Tibial artery (tissue), 4 donors: Measurements from ENCODE around the gene AKAP5.

Experiments used
- DNase-seq, 2 donors: peaks; one replicate each; pipeline ENCODE4 v3.0.0-alpha.2; 2019
- H3K27ac ChIP-seq, 2 donors: fragments of 200-600 bp; sonication (generic) in 1 of 2; 1 replicate in 1 of 2; 2 replicates in 1 of 2; pipeline ENCODE4 v1.5.1; 2018 to 2019; ENCODE audit warnings: mild to moderate bottlenecking in 1 of 2
- H3K27me3 ChIP-seq, 2 donors: fragments of 200-600 bp; sonication (generic) in 1 of 2; one replicate each; pipeline versions ENCODE4 v1.5.1 to v1.6.0; 2016 to 2019
- H3K36me3 ChIP-seq, 3 donors: fragments of 200-600 bp; sonication (generic) in 2 of 3; one replicate each; pipeline ENCODE4 v1.5.1; 2016 to 2019; ENCODE audit warnings: mild to moderate bottlenecking in 2 of 3
- H3K4me1 ChIP-seq, 4 donors: fragments of 200-600 bp; sonication (generic) in 2 of 4; 1 replicate in 3 of 4; 2 replicates in 1 of 4; pipeline ENCODE4 v1.5.1; 2016 to 2019
- H3K4me3 ChIP-seq, 2 donors: fragments of 200-600 bp; sonication (generic) in 1 of 2; 1 replicate in 1 of 2; 2 replicates in 1 of 2; pipeline ENCODE4 v1.5.1; 2018 to 2019; ENCODE audit warnings: mild to moderate bottlenecking in 2 of 2
- H3K9me3 ChIP-seq, 3 donors: fragments of 200-600 bp; sonication (generic) in 1 of 3; one replicate each; pipeline ENCODE4 v1.5.1; 2016 to 2019
- intact Hi-C: fragments of 100-400 bp; cut with DNase I; formaldehyde crosslinking; loops from one replicate; pipeline ENCODE4 v1.15.0; 2023; ENCODE audit warnings: low total_unique reads
- TF ChIP-seq, protein P1 (sequence below), 2 experiments: fragments of 200-600 bp in 1 of 2; fragments of 450-650 bp in 1 of 2; IDR thresholded peaks; one replicate each; pipeline ENCODE4 v1.5.1; 2017 to 2019; ENCODE audit warnings: antibody characterized with exemption in 2 of 2, mild to moderate bottlenecking in 1 of 2, moderate library complexity in 1 of 2

Gene AKAP5

DNA sequence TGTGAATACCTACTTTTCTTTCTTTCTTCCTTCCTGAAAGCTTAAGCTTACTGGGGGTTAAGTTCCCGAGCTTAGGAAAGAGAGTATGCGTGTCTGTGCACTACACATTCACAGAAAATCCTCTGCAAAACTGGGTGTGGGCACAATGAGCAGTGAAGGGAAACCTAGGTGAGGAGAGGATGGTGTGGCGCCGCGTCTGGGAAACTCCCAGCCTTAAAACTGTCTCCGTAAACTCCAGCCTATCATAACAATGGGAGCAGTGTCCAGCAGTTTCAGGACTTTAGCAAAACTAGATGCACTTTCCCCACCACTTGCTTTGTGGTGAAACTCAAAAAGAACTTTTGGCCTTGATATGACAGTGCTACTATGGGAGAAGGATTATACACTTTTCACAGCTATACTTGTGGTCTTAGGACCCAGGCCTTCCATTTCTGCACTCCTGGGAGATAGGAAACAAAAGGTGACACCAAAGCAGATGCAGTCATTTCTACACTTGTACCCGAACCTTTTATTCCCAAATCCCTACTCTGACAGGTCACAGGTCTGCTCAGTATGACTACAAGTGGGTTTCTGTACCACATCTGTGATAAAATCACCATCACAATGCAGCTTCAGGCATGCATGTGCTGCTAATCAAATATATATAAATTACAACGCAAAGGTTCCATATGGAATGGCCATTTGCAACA is 10.4 kb downstream of the AKAP5 start:
- intact Hi-C loops, result loop anchor here (5.0 kb wide), 2 partner anchors 43 to 133 kb away; no protein-coding TSS in a partner anchor

DNA sequence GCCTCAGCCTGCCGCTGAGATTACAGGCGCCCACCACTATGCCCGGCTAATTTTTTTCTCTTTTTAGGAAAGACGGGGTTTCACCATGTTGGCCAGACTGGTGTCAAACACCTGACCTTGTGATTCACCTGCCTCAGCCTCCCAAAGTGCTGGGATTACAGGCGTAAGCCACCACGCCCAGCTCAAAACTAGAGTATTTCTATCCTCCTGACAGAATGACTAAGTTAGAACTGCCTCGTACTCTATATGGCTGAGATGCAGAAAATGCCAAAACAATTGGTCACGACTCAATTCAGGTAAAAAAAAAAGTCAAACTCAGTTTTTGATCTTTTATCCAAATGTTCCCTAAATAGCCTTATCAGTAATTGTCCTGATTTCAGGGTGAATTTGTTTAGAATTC is 11.1 kb downstream of the AKAP5 start:
- DNase-seq, result no peak
- H3K9me3 ChIP-seq, result no peaks in the 10 kb centered on the region
- no peak overlapping the region for H3K4me3 ChIP-seq
- intact Hi-C loops, result loop anchor here (5.0 kb wide), 2 partner anchors 44 to 134 kb away; no protein-coding TSS in a partner anchor
- no peaks in the 10 kb centered on the region for H3K4me1 ChIP-seq
- TF ChIP-seq, protein P1, sequence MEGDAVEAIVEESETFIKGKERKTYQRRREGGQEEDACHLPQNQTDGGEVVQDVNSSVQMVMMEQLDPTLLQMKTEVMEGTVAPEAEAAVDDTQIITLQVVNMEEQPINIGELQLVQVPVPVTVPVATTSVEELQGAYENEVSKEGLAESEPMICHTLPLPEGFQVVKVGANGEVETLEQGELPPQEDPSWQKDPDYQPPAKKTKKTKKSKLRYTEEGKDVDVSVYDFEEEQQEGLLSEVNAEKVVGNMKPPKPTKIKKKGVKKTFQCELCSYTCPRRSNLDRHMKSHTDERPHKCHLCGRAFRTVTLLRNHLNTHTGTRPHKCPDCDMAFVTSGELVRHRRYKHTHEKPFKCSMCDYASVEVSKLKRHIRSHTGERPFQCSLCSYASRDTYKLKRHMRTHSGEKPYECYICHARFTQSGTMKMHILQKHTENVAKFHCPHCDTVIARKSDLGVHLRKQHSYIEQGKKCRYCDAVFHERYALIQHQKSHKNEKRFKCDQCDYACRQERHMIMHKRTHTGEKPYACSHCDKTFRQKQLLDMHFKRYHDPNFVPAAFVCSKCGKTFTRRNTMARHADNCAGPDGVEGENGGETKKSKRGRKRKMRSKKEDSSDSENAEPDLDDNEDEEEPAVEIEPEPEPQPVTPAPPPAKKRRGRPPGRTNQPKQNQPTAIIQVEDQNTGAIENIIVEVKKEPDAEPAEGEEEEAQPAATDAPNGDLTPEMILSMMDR (IDR thresholded peaks at IDR 0.05), result no peak
- no peaks in the 10 kb centered on the region for H3K27me3 ChIP-seq
- H3K36me3 ChIP-seq, result no peaks in the 10 kb centered on the region
- no peak overlapping the region for H3K27ac ChIP-seq

More for the DNA sequence above, 10.4 kb downstream of the AKAP5 start:
- H3K27ac ChIP-seq, result no peak overlapping the region
- H3K9me3 ChIP-seq, result no peaks in the 10 kb centered on the region
- no peaks in the 10 kb centered on the region for H3K36me3 ChIP-seq
- H3K4me1 ChIP-seq, result no peaks in the 10 kb centered on the region
- DNase-seq, result no peak
- no peak overlapping the region for H3K4me3 ChIP-seq
- TF ChIP-seq, protein P1 (IDR thresholded peaks at IDR 0.05), result no peak
- H3K27me3 ChIP-seq, result no peaks in the 10 kb centered on the region

DNA sequence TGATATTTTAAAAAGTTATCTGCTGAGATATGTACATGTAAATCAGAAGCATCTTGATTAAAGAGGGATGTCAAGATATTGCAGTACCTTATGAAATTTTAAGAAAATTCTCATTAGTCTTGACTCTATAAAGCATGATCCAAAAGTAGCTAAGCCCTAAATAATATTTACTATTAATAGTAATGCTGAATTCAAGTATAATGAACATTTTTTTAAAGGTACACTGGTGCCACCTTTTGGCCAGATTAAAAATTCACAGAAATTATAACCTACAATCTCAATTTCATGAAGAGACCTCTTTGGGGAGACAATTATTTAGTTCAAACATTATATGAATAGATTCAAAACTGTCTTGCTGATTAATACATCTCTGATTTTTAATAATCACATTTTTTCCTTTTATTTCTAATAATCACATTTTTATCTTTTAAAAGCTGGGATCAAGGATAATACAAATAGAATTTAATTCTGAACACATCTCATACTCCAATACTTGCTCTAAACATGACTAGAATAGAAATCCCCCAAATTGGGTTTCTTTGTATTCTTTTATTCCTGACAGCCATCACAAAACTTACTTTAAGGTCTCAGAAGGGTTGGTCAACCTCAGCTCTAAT is 13.4 kb downstream of the AKAP5 start:
- Histone ChIP-seq H3K9me3 (no peaks in the 10 kb centered on the region), H3K4me1 (no peaks in the 10 kb centered on the region), H3K4me3 (no peak overlapping the region), H3K36me3 (no peaks in the 10 kb centered on the region), H3K27ac (no peak overlapping the region), H3K27me3 (no peaks in the 10 kb centered on the region)
- intact Hi-C loops, result loop anchor here (5.0 kb wide), 2 partner anchors 46 to 136 kb away; no protein-coding TSS in a partner anchor
- DNase-seq, result no peak
- TF ChIP-seq, protein P1 (IDR thresholded peaks at IDR 0.05), result peak; percentile 46 to 52

DNA sequence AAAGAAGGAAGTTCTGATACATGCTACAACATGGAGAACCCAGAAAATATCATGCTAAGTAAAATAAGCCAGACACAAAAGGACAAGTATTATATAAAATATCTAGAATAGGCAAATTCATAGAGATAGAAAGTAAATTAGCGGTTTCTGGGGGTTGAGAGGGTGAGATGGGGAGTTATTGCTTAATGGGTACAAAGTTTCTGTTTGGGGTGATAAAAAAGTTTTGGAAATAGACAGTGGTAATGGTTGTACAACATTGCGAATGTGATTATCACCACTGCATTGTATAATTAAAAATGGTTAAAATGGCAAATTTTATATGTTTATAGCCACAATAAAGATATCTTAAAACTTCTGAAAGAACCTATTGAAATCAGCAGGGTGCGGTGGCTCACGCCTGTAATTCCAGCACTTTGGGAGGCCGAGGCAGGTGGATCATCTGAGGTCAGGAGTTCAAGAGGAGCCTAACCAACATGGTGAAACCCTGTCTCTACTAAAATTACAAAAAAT is 23.3 kb downstream of the AKAP5 start:
- Histone ChIP-seq H3K27me3 (no peaks in the 10 kb centered on the region), H3K4me3 (no peak overlapping the region), H3K9me3 (no peaks in the 10 kb centered on the region), H3K27ac (no peak overlapping the region), H3K36me3 (peaks cover 21 to 57% (median 44%) of the 10 kb centered on the region in 3 donors), H3K4me1 (no peaks in the 10 kb centered on the region)
- TF ChIP-seq, protein P1 (IDR thresholded peaks at IDR 0.05), result no peak
- intact Hi-C loops, result no loop called here
- DNase-seq, result no peak

DNA sequence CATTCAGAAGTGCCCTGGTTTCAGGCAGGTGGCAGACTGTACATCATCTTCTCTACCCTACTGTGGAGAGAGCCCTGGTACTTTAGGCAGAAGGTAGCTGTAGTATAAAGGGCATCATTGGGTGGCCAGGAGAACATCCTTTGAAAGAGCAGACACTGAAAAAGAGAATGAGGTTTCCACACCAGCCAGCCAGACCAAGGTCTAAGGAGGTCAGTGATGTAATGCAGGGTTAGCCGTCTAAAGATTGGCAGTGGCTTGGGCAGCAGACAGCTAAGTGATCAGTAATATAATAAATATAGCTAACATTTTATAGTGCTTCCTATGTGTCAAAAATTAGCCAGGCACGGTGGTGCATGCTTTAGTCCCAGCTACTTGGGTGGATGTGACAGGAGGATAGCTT is 26.3 kb downstream of the AKAP5 start:
- Histone ChIP-seq H3K36me3 (peaks cover 29 to 54% (median 35%) of the 10 kb centered on the region in 3 donors), H3K4me3 (no peak overlapping the region), H3K4me1 (no peaks in the 10 kb centered on the region), H3K27ac (no peak overlapping the region), H3K9me3 (no peaks in the 10 kb centered on the region), H3K27me3 (no peaks in the 10 kb centered on the region)
- TF ChIP-seq, protein P1 (IDR thresholded peaks at IDR 0.05), result no peak
- no peak for DNase-seq
- intact Hi-C loops, result no loop called here
